Measurements from ENCODE around the gene NAPG. TPM values are rescaled to one million over a fixed set of nuclear protein-coding genes. Genes with fewer than 3 reads are reported as not detected.
"Not testable (repeated sequence)": the region's sequence is repeated elsewhere in the genome, so short reads cannot be mapped to it uniquely, and the experiment has no call there.

The NAPG gene
- total RNA-seq, 2 experiments from 2014 or later = 26.6 to 32.1 TPM

DNA sequence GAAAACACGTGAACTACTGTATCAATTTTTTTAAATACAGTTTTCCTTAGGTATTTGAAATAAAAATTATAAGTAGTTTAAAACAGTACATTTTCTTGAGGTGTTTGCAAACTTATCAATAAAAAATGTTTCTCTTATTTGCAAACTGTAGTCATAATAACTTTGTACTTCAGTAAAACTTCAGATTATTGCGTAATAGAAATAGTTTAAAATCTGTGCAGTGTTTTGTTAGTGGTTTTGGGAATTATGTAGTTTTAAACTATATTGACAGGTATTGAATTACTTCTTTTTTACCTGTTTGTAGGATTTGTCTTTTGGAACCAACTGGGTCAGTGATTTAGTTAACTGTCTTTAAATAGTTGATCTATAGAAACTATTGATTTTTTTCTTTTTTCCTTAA lies 7.3 kb downstream of the NAPG start:
- no peak overlapping the region for H3K27ac Mint-ChIP-seq
- ChIA-PET CTCF (no interaction called here), POLR2A (no interaction called here)
- no peak overlapping the region for H3K4me3 Mint-ChIP-seq
- DNase-seq = no peak
- no peaks in the 10 kb centered on the region for H3K27me3 Mint-ChIP-seq
- peaks cover 27% of the 10 kb centered on the region for H3K36me3 Mint-ChIP-seq (ENCODE audit: low read depth)
- peaks cover 36% of the 10 kb centered on the region for H3K4me1 Mint-ChIP-seq
- no peaks in the 10 kb centered on the region for H3K9me3 Mint-ChIP-seq

DNA sequence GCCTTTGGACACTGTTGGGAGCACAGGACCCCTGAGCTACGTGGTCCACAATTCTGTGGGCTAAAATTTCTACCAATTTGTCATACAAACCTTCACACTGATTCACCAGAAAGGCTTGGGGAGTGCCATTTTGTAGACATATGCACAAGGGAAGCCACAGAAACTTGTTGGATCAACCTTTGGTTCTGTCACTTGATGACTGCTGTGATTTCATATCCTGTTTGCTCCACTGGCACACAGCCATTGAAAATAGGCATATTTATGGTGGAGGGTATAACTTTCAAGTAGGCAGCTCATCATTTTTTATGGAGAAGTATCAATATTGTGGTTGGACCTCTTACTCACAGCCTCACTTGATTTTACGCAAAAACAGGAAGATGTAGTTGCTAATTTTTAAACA lies 10.5 kb downstream of the NAPG start:
- DNase-seq = no peak
- Mint-ChIP-seq H3K36me3 (ENCODE audit: low read depth) (peaks cover 44% of the 10 kb centered on the region), H3K27me3 (no peaks in the 10 kb centered on the region), H3K4me1 (peaks cover 8% of the 10 kb centered on the region), H3K4me3 (no peak overlapping the region), H3K9me3 (no peaks in the 10 kb centered on the region), H3K27ac (peak overlapping the region; percentile 1)
- CTCF ChIA-PET = interaction anchor here (0.6 to 1.2 kb wide), 2 partner anchors 10 to 601 kb away, joined by 3 read pairs; partner anchors contain the start of gene NAPG
- POLR2A ChIA-PET = interaction anchor here (0.7 kb wide), 1 partner anchor 613 kb away, joined by 3 read pairs; no protein-coding TSS in a partner anchor

DNA sequence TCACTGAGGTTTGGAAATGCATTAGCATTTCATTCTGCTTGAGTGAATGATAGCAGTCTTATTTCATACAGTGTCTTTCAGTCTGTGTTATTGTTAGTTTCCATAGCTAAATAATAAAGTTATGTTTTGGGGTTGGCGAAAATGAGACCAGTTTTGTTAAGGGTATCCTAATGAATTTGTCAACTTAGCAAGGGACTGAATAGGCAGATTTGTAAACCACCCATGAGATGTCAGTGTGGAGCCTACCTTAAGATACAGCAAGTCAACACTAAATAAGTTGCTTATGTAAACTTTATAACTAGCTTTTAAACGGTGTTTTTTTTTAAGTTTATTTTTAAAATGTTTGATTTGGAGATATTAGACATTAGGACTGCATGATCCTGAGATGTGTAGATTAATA lies 11.9 kb downstream of the NAPG start:
- H3K4me1 Mint-ChIP-seq = peaks cover 8% of the 10 kb centered on the region
- peaks cover 54% of the 10 kb centered on the region for H3K36me3 Mint-ChIP-seq (ENCODE audit: low read depth)
- no peaks in the 10 kb centered on the region for H3K9me3 Mint-ChIP-seq
- DNase-seq = no peak
- POLR2A ChIA-PET = no interaction called here
- no peaks in the 10 kb centered on the region for H3K27me3 Mint-ChIP-seq
- no peak overlapping the region for H3K4me3 Mint-ChIP-seq
- CTCF ChIA-PET = interaction anchor here (1.1 kb wide), 1 partner anchor 9 kb away, joined by 3 read pairs; no protein-coding TSS in a partner anchor
- no peak overlapping the region for H3K27ac Mint-ChIP-seq

DNA sequence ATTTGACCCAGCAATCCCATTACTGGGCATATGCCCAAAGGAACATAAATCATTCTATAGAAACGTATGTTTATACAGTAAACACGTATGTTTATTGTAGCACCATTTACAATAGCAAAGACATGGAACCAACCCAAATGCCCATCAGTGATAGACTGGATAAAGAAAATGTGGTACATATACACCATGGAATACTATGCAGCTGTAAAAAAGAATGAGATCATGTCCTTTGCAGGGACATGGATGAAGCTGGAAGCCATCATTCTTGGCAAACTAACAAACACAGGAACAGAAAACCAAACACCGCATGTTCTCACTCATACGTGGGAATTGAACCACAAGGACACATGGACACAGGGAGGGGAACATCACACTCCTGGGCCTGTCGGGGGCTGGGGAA lies 13.3 kb downstream of the NAPG start:
- H3K9me3 Mint-ChIP-seq, H3K27ac Mint-ChIP-seq, H3K27me3 Mint-ChIP-seq, DNase-seq, H3K4me1 Mint-ChIP-seq, POLR2A ChIA-PET, H3K4me3 Mint-ChIP-seq: not testable (repeated sequence)
- CTCF ChIA-PET = interaction anchor here (1.0 kb wide), 1 partner anchor 13 kb away, joined by 3 read pairs; no protein-coding TSS in a partner anchor
- peaks cover 54% of the 10 kb centered on the region for H3K36me3 Mint-ChIP-seq (ENCODE audit: low read depth)

DNA sequence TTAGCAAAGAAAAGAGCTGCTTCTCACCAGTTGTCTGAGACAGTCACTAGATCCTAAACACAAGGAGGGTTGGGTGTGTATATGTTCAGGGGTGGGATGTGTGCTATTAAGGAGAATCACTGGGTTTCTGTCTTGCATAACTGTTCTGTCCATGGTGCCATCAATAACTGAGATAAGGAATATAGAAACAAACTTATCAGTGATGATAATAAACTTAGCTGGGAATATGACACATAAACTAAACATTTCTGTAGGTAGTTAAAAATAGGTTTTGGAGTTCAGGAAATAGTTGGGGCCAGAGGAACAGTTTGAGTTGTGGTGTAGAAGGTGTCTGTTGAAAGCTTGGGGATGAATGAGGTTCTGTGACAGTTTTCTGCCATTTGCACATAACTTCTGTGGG lies 17.4 kb downstream of the NAPG start:
- ChIA-PET POLR2A (no interaction called here), CTCF (no interaction called here)
- H3K4me1 Mint-ChIP-seq = no peaks in the 10 kb centered on the region
- H3K4me3 Mint-ChIP-seq = no peak overlapping the region
- H3K9me3 Mint-ChIP-seq = no peaks in the 10 kb centered on the region
- no peaks in the 10 kb centered on the region for H3K27me3 Mint-ChIP-seq
- H3K36me3 Mint-ChIP-seq (ENCODE audit: low read depth) = peaks cover 65% of the 10 kb centered on the region
- no peak overlapping the region for H3K27ac Mint-ChIP-seq
- no peak for DNase-seq

DNA sequence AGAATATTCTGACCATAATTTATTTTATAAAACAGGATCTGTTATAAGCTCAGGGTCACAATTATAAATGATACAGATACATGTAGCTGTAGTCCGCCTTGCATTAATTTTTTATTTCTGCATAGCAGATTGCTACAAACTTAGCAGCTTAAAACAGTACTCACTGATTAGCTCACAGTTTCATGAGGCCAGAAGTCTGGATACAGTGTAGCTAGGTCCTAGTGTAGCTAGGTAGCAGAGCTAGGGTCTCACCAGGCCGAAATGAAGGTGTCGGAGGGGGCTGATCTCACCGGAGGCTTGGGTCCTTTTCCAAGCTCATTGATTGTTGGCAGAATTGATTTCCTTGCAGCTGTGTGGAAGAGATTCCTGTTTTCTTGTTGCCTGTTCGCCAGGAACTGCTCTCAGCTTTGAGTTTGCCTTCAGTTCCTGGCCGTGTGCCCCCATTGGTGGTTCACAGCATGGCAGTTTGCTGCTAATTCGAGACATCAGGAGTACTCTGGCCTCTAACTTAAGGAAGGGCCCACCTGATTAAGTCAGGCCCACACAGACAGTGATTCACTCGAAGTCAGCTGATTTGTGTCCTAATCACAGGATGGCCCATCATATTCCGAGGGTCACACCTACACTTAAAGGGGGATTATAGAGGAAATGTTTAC lies 18.4 kb downstream of the NAPG start:
- Mint-ChIP-seq H3K4me3 (no peak overlapping the region), H3K9me3 (no peaks in the 10 kb centered on the region), H3K36me3 (ENCODE audit: low read depth) (peaks cover 65% of the 10 kb centered on the region), H3K27ac (no peak overlapping the region), H3K4me1 (no peaks in the 10 kb centered on the region), H3K27me3 (no peaks in the 10 kb centered on the region)
- DNase-seq = no peak
- CTCF ChIA-PET = interaction anchor here (0.6 to 1.1 kb wide), 3 partner anchors 9 to 394 kb away, joined by 3 read pairs; no protein-coding TSS in a partner anchor
- POLR2A ChIA-PET = no interaction called here

DNA sequence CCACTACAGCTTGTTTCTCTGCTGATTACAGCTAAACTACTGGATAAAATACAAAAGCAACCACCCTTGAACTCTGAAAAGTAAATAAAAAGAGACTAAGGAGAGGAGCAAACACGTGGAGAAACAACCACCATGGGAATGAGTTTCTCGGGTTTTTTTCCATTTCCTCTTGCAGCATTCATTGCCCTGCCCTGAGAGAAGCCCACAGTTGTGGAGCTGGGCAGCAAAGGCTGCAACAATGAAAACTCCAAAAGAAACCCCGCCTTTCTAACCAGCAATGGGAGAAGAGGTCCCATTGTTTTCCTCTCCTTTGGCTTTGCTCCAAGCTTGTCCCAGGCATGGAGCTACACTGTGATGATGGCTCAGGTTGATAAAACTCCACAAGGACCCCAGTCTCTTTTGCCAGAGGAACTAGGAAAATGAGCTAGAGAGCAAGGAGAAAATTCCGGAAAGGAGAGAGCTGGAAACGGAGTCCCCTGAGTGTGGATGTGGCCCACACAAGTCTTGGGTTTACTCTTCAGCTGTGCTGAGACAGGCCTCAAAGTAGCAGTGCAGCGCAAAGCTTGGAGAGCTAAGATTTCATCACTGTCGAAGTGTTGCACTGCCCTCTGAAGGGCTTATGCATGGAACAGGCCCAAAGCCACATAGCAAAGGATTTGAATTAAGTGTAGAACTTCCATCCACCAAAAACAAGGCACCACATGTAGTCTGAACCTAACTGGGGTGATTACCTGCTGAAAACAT lies 20.9 kb downstream of the NAPG start:
- no peak overlapping the region for H3K27ac Mint-ChIP-seq
- H3K4me1 Mint-ChIP-seq = no peaks in the 10 kb centered on the region
- H3K36me3 Mint-ChIP-seq (ENCODE audit: low read depth) = peaks cover 59% of the 10 kb centered on the region
- H3K9me3 Mint-ChIP-seq = no peaks in the 10 kb centered on the region
- H3K27me3 Mint-ChIP-seq = no peaks in the 10 kb centered on the region
- H3K4me3 Mint-ChIP-seq = no peak overlapping the region
- DNase-seq = no peak
- POLR2A ChIA-PET = no interaction called here
- CTCF ChIA-PET = interaction anchor here (1.1 to 1.4 kb wide), 2 partner anchors 9 to 13 kb away, joined by 3 to 4 read pairs; no protein-coding TSS in a partner anchor

DNA sequence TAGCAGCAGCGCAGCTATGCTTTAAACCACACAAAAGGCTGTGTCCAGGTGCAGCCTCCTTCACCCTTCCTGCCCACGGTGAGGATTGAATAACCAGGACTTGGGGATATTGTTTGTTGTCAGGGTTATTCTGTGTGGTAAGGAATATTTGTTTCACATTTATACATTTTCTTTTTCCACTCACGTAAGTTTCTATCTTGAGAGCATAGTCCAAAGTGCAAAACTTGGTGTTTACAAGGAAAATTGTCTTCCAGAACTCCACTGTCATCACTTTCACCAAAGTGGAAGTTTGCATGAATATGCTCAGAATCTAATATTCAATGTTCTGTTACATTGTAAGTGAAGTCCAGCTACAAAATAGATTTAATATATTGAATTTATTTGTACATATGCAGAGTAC lies 26.4 kb downstream of the NAPG start:
- no peak for DNase-seq
- CTCF ChIA-PET = interaction anchor here (1.2 kb wide), 1 partner anchor 14 kb away, joined by 3 read pairs; no protein-coding TSS in a partner anchor
- no peak overlapping the region for H3K4me3 Mint-ChIP-seq
- no peaks in the 10 kb centered on the region for H3K9me3 Mint-ChIP-seq
- H3K4me1 Mint-ChIP-seq = no peaks in the 10 kb centered on the region
- POLR2A ChIA-PET = no interaction called here
- H3K27me3 Mint-ChIP-seq = no peaks in the 10 kb centered on the region
- H3K36me3 Mint-ChIP-seq (ENCODE audit: low read depth) = peaks cover 58% of the 10 kb centered on the region
- H3K27ac Mint-ChIP-seq = no peak overlapping the region

DNA sequence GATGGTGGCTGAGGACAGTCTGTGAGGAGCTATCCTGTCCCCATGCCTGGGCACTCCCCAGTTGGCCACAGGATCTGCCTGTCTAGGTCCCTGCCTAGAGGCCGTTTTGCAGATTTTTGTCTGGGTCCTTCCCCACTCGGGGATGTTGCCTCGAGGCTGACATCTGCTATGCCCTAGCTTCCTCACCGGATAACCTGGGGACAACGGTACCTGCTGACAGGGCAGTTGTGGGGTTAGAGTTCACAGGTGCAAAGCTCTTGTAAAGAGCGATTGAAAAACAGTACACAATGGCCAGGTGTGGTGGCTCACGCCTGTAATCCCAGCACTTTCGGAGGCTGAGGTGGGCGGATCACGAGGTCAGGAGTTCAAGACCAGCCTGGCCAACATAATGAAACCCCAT lies 30.4 kb downstream of the NAPG start:
- CTCF ChIA-PET, H3K4me1 Mint-ChIP-seq, H3K4me3 Mint-ChIP-seq, POLR2A ChIA-PET, H3K27ac Mint-ChIP-seq, H3K9me3 Mint-ChIP-seq, H3K27me3 Mint-ChIP-seq, DNase-seq: not testable (repeated sequence)
- H3K36me3 Mint-ChIP-seq (ENCODE audit: low read depth) = peaks cover 34% of the 10 kb centered on the region

DNA sequence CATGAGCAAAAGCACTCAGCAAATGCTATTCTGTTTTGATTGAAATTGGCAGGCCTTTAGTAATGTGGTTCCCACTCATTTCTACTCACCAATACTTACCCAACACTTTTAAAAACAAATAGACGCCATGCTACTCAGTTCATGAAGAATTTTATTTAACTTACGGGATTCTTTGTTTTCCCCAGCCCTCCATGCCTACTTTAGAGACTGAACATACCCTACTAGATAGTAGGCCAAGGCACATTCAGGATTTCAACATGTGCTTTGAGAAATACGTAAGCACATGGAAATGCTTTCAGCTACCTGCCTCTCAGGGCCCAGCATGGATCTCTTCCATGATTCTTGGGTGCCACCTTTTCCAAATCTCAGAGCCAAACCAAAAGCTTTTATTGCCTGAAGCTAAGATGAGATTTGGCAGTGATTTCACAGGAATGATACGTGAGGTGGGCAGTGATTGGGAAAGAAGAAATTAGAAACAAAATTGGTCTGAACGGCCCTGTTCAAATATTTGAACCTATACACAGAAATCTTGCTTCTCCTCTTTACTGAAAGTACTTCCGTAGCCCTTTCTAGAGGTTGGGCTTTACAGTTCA lies 31.4 kb downstream of the NAPG start:
- Mint-ChIP-seq H3K36me3 (ENCODE audit: low read depth) (peaks cover 31% of the 10 kb centered on the region), H3K27ac (no peak overlapping the region), H3K9me3 (no peaks in the 10 kb centered on the region), H3K4me3 (no peak overlapping the region), H3K4me1 (peaks cover 3% of the 10 kb centered on the region), H3K27me3 (no peaks in the 10 kb centered on the region)
- CTCF ChIA-PET = no interaction called here
- POLR2A ChIA-PET = no interaction called here
- DNase-seq = no peak

DNA sequence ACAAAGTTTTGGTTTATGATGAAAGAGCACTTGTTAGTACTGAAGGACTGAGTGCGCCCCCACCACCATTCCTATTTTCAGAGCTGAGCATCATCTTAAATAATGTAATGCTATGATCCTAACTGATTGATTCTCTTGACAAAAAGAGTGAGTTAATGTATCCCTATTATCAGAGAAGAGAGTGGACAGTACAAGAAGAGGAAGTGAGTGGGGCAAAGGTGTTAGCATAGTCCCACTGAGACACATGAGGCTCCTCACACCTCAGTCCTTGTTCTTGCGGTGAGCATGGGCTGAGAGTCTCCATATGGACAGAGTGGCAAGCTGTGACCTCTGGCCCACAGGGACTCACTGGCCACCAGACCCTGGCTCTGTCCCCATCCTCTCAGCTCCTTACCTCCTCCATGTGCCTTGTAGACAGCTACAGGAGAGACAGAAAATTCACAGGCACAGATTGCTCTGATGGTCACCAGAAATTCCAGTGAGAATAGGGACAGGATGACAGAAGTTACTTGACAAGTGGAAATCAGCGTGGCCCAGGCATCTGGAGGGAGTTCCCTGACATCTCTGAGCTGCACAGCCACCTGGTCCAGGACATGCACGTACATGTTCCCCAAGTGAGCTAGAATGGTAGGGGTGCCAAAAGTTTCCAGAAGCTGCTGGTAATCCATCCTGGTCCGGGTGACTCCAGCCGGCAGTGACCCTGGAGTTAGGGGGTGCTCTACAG lies 32.6 kb downstream of the NAPG start:
- ChIA-PET CTCF (interaction anchor here (1.5 kb wide), 1 partner anchor 10 kb away, joined by 5 read pairs; no protein-coding TSS in a partner anchor), POLR2A (no interaction called here)
- DNase-seq = no peak
- Mint-ChIP-seq H3K4me3 (no peak overlapping the region), H3K27me3 (no peaks in the 10 kb centered on the region), H3K4me1 (peaks cover 3% of the 10 kb centered on the region), H3K36me3 (ENCODE audit: low read depth) (peaks cover 26% of the 10 kb centered on the region), H3K9me3 (no peaks in the 10 kb centered on the region), H3K27ac (peak overlapping the region; percentile 48)

DNA sequence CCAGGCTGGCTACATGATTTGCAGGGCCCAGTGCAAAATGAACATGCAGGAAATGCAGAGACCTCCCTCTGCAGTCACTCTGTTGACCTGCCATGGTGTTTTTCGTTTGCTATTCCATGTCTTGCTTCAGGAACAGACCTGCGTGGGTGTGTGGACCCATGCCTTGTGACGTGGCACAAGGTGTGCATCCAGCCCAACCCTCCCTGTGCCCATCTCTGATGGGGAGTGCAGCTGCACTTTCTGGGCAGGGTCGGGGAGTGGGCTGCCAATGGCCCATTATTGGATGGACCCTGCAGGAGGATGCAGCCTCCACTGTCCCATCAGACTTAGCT lies 33.1 kb downstream of the NAPG start:
- DNase-seq = no peak
- POLR2A ChIA-PET = no interaction called here
- Mint-ChIP-seq H3K27ac (no peak overlapping the region), H3K4me1 (peaks cover 3% of the 10 kb centered on the region), H3K4me3 (no peak overlapping the region), H3K9me3 (no peaks in the 10 kb centered on the region), H3K27me3 (no peaks in the 10 kb centered on the region), H3K36me3 (ENCODE audit: low read depth) (peaks cover 24% of the 10 kb centered on the region)
- CTCF ChIA-PET = interaction anchor here (1.5 kb wide), 1 partner anchor 10 kb away, joined by 5 read pairs; no protein-coding TSS in a partner anchor
